IMR-90 (cell line): ENCODE results near the gene C8B.

ENCODE experiments used
- BHLHE40 ChIP-seq: fragments of 150-350 bp; IDR thresholded peaks from 2 replicates; pipeline ENCODE4 v1.6.1; 2016; ENCODE audit warnings: mild to moderate bottlenecking, low read depth, low read length
- CEBPB ChIP-seq: IDR thresholded peaks from 2 replicates; pipeline ENCODE4 v1.6.1; 2012; ENCODE audit warnings: low read depth, low read length, improper control_type of control experiment
- CHD1 ChIP-seq: IDR thresholded peaks from 2 replicates; pipeline ENCODE4 v1.6.1; 2012; ENCODE audit warnings: low read depth, low read length, improper control_type of control experiment
- CTCF ChIP-seq: conservative IDR thresholded peaks from 2 replicates; pipeline ENCODE4 v1.5.1; 2012; ENCODE audit warnings: mild to moderate bottlenecking, low read depth, low read length, improper control_type of control experiment
- ELK1 ChIP-seq: fragments of 150-350 bp; IDR thresholded peaks from 2 replicates; pipeline ENCODE4 v1.6.1; 2016; ENCODE audit warnings: low read depth, mild to moderate bottlenecking, low read length, moderate library complexity, borderline replicate concordance
- MAFK ChIP-seq: IDR thresholded peaks from 2 replicates; pipeline ENCODE4 v1.6.1; 2012; ENCODE audit warnings: low read depth, low read length, improper control_type of control experiment
- MAZ ChIP-seq: IDR thresholded peaks from 2 replicates; pipeline ENCODE4 v1.6.1; 2012; ENCODE audit warnings: low read depth, mild to moderate bottlenecking, low read length, improper control_type of control experiment, moderate library complexity, borderline replicate concordance
- MXI1 ChIP-seq: IDR thresholded peaks from 2 replicates; pipeline ENCODE4 v1.6.1; 2012; ENCODE audit warnings: low read depth, mild to moderate bottlenecking, low read length, moderate library complexity, borderline replicate concordance
- NFE2L2 ChIP-seq: fragments of 150-350 bp; IDR thresholded peaks from 2 replicates; pipeline ENCODE4 v1.6.1; 2016; ENCODE audit warnings: low read depth, mild to moderate bottlenecking, low read length
- POLR2A ChIP-seq: IDR thresholded peaks from 2 replicates; pipeline ENCODE4 v1.6.1; 2012; ENCODE audit warnings: mild to moderate bottlenecking, low read depth, low read length
- RAD21 ChIP-seq: IDR thresholded peaks from 2 replicates; pipeline ENCODE4 v1.6.1; 2012; ENCODE audit warnings: low read length, improper control_type of control experiment
- RFX5 ChIP-seq: IDR thresholded peaks from 2 replicates; pipeline ENCODE4 v1.8.0; 2012; ENCODE audit warnings: low read depth, mild to moderate bottlenecking, low read length, moderate library complexity
- SMC3 ChIP-seq: fragments of 150-350 bp; IDR thresholded peaks from 2 replicates; pipeline ENCODE4 v1.6.1; 2016; ENCODE audit warnings: low read depth, mild to moderate bottlenecking, antibody characterized with exemption, low read length, moderate library complexity
- USF2 ChIP-seq: fragments of 150-350 bp; IDR thresholded peaks from 2 replicates; pipeline ENCODE4 v1.6.1; 2017; ENCODE audit warnings: mild to moderate bottlenecking, antibody characterized with exemption, low read length, low read depth

- no peak for TF ChIP-seq POLR2A
- TF ChIP-seq CTCF, result no peak
- TF ChIP-seq RFX5, result no peak
- TF ChIP-seq MAFK, result no peak
- TF ChIP-seq BHLHE40, result no peak
- no peak for TF ChIP-seq MXI1
- no peak for TF ChIP-seq ELK1
- TF ChIP-seq USF2, result no peak
- TF ChIP-seq RAD21, result no peak
- no peak for TF ChIP-seq SMC3
- no peak for TF ChIP-seq CHD1
- TF ChIP-seq NFE2L2, result no peak
- TF ChIP-seq CEBPB, result no peak
- TF ChIP-seq MAZ, result no peak
These were observed 42.6 kb downstream of the C8B start for GRCh38 chr1:56923201-56923600.
